ENCODE measurements around the gene OR10AD1. TPM values are rescaled to one million over a fixed set of nuclear protein-coding genes. Genes with fewer than 3 reads are reported as not detected.

OR10AD1 gene
- total RNA-seq, 3 donors from 2014 or later, result not detected

DNA sequence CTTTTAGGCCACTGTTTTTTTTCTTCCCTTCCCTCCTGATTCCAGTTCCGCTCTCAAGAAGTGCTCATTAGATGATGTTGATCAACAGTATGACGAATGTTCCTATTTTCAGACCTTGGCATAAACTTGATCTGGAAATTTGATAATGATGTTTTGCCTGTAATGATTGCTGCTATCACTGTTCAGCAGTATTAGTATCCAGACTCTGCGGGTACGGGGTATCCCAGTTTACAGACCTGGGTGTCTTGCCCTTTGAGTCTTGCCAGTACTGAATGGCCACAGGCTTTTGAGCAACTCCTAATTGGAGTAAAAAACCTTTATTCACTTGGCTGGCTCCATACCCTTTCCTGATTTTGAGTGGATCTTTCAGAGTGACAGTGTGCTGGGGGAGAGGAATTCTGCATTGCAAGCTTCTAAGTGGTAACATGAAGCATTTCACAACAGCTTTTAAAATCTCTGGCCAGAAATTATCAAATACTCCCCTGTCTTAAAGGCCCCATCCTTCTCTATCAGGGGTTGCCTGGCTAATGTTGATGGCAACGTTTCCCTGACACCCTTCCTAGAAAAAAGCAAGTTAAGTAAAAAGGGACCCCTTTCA is 39.8 kb downstream of the OR10AD1 start:
- H3K9me3 ChIP-seq, result no peaks in the 10 kb centered on the region
- intact Hi-C loops (cut with DNase I; ENCODE audit: low total_unique reads), result no loop called here
- TF ChIP-seq, protein P1, sequence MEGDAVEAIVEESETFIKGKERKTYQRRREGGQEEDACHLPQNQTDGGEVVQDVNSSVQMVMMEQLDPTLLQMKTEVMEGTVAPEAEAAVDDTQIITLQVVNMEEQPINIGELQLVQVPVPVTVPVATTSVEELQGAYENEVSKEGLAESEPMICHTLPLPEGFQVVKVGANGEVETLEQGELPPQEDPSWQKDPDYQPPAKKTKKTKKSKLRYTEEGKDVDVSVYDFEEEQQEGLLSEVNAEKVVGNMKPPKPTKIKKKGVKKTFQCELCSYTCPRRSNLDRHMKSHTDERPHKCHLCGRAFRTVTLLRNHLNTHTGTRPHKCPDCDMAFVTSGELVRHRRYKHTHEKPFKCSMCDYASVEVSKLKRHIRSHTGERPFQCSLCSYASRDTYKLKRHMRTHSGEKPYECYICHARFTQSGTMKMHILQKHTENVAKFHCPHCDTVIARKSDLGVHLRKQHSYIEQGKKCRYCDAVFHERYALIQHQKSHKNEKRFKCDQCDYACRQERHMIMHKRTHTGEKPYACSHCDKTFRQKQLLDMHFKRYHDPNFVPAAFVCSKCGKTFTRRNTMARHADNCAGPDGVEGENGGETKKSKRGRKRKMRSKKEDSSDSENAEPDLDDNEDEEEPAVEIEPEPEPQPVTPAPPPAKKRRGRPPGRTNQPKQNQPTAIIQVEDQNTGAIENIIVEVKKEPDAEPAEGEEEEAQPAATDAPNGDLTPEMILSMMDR (IDR thresholded peaks at IDR 0.05), result no peak
- no peak for TF ChIP-seq POLR2AphosphoS5 (IDR thresholded peaks at IDR 0.05)
- TF ChIP-seq POLR2A (IDR thresholded peaks at IDR 0.05), result no peak
- no peak for DNase-seq (ENCODE audit: low spot score in 2 of 2)
- H3K27ac ChIP-seq, result no peak overlapping the region
- no peaks in the 10 kb centered on the region for H3K4me1 ChIP-seq
- no peaks in the 10 kb centered on the region for H3K36me3 ChIP-seq
- no peak overlapping the region for H3K4me3 ChIP-seq
- no peaks in the 10 kb centered on the region for H3K27me3 ChIP-seq

DNA sequence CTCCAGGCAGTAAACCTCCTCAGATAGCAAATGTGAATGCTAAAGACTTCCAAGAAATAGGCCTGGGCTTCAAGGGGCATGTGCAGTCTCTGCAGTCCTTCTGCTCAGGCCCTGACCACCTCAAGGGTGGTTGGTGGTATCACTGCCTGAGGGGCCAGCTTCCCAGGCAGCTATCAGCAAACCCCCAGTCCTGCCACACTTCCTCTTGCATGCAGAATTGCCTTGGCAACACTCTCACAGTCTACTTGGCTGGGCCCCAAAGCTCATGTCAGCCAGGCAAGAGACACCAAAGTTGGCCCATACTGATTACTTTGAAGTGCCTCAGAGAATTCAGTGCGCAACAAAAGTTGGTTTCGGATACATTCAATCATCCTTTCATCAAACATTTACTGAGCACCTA is 42.3 kb downstream of the OR10AD1 start:
- Histone ChIP-seq H3K4me1 (no peaks in the 10 kb centered on the region), H3K27me3 (no peaks in the 10 kb centered on the region), H3K9me3 (no peaks in the 10 kb centered on the region), H3K4me3 (no peak overlapping the region), H3K27ac (no peak overlapping the region), H3K36me3 (no peaks in the 10 kb centered on the region)
- intact Hi-C loops (cut with DNase I; ENCODE audit: low total_unique reads), result no loop called here
- no peak for DNase-seq (ENCODE audit: low spot score in 2 of 2)
- TF ChIP-seq, protein P1 (IDR thresholded peaks at IDR 0.05), result no peak
- no peak for TF ChIP-seq POLR2AphosphoS5 (IDR thresholded peaks at IDR 0.05)
- no peak for TF ChIP-seq POLR2A (IDR thresholded peaks at IDR 0.05)

DNA sequence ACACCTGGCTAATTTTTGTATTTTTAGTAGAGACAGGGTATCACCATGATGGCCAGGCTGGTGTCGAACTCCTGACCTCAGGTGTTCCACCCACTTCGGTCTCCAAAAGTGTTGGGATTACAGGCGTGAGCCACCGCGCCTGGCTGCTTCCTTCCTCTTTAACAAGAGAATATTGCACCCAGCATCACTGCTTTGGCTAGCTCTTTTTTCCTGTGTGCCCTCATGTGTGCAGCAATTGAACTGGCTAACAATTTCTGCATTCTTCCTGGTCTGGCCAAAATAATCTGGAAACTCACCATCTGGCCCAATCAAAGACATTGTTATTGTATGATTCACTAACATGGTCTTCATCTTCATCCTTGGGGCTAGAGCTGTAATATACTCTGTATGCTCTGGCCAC is 43.0 kb downstream of the OR10AD1 start:
- H3K27ac ChIP-seq, result no peak overlapping the region
- H3K4me3 ChIP-seq, result no peak overlapping the region
- H3K36me3 ChIP-seq, result no peaks in the 10 kb centered on the region
- no peaks in the 10 kb centered on the region for H3K9me3 ChIP-seq
- DNase-seq (ENCODE audit: low spot score in 2 of 2), result no peak
- no peaks in the 10 kb centered on the region for H3K4me1 ChIP-seq
- no peaks in the 10 kb centered on the region for H3K27me3 ChIP-seq
- intact Hi-C loops (cut with DNase I; ENCODE audit: low total_unique reads), result no loop called here
- TF ChIP-seq POLR2A (IDR thresholded peaks at IDR 0.05) (no peak), POLR2AphosphoS5 (IDR thresholded peaks at IDR 0.05) (no peak)
- TF ChIP-seq, protein P1 (IDR thresholded peaks at IDR 0.05), result no peak

DNA sequence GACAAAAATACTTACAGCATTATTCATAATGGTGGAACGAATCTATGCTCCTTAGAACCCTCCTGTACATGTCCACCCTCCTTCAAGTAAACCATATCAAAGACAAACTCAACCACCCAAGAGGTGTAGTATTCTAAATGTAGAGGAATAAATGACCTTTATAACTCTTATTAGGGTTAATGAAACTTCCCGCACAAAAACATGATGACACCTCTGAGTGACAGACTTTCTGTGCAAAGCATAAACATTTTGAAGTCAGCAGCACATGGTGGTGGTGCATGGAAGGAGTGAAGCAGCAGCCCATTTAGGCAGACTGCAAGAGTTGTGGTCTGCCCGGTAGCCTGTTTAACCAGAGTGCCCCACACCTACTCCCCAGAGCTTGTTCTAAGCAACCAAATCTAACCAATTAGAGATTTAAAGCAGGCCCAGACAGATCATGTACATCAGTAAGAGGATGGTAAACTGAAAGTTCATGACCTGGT is 45.2 kb downstream of the OR10AD1 start:
- intact Hi-C loops (cut with DNase I; ENCODE audit: low total_unique reads), result no loop called here
- H3K4me1 ChIP-seq, result no peaks in the 10 kb centered on the region
- DNase-seq (ENCODE audit: low spot score in 2 of 2), result no peak
- no peaks in the 10 kb centered on the region for H3K9me3 ChIP-seq
- peak overlapping the region; percentile 78 to 97 (median 90) for H3K4me3 ChIP-seq
- TF ChIP-seq POLR2A (IDR thresholded peaks at IDR 0.05) (no peak), POLR2AphosphoS5 (IDR thresholded peaks at IDR 0.05) (no peak)
- TF ChIP-seq, protein P1 (IDR thresholded peaks at IDR 0.05), result peak in 1 of 3 donors; percentile 3
- H3K27me3 ChIP-seq, result no peaks in the 10 kb centered on the region
- H3K27ac ChIP-seq, result peak overlapping the region; percentile 86 to 92
- no peaks in the 10 kb centered on the region for H3K36me3 ChIP-seq

DNA sequence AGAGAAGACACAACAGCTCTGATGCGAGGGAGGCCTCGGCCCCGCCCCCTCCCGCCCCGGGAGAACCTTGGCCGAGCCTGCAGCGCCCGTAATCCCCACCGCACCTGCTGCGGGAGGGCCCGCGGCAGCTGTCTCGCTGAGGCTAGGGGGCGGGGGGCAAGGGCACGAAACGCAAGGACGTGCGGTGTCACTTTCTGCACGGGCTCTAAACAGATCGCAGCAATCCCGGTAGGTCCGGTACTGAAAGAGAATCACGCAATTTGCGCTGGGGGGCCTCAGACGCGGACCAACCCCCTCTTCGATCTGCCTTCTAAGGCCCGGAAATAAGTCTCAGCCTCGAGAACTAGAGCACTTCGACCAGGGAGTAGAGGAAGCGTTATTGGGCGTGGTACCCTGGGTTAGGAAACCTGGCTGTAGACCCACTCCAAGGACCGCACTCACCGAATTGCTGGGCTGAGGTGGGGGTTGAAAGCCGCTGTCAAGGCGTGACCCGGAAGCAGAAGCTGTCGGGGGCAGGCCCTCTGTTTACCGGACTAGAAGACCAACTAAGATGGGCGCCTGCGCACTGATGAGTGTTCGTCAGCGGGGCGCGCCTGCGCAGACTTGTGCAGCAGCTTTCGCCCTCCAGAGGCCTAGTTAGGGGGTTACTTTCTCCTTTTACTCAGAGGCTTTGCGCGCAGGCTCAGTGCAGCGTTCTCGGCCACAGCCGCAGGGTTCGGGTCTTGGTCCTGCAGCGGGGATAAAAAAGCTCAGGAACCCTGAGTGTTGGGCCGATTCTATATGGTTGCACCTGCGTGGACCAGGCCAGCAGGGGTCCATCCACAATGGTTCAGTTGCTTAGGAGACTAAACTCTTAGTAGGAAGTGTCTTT is 45.8 kb downstream of the OR10AD1 start, which contains the start of gene ASB8:
Gene ASB8, minus strand, starts transcription at position 498 of the 871 bp plus-strand sequence. CDS start 4,019 bp downstream, outside the sequence.
- H3K4me1 ChIP-seq, result no peaks in the 10 kb centered on the region
- no peaks in the 10 kb centered on the region for H3K36me3 ChIP-seq
- peak; percentile 97 for DNase-seq (ENCODE audit: low spot score in 2 of 2)
- no peaks in the 10 kb centered on the region for H3K27me3 ChIP-seq
- H3K4me3 ChIP-seq, result peak within 1 kb of the TSS; percentile 78 to 97 (median 90)
- peak within 1 kb of the TSS; percentile 86 to 92 for H3K27ac ChIP-seq
- intact Hi-C loops (cut with DNase I; ENCODE audit: low total_unique reads), result no loop called here
- TF ChIP-seq POLR2AphosphoS5 (IDR thresholded peaks at IDR 0.05) (peak; percentile 47 to 76 (median 74)), POLR2A (IDR thresholded peaks at IDR 0.05) (no peak)
- TF ChIP-seq, protein P1 (IDR thresholded peaks at IDR 0.05), result peak; percentile 33 to 58 (median 48)
- H3K9me3 ChIP-seq, result no peaks in the 10 kb centered on the region

All from breast epithelium (tissue), 4 donors.